ENCODE measurements around the gene MAP3K4. TPM values are rescaled to one million over a fixed set of nuclear protein-coding genes. Genes with fewer than 3 reads are reported as not detected.

Gene MAP3K4
- total RNA-seq, 3 donors from 2014 or later = 32.8 to 58.3 (median 34.7) TPM

- no peak for TF ChIP-seq CTCF (IDR thresholded peaks at IDR 0.05)
- no peak overlapping the region for H3K4me3 ChIP-seq
- H3K9me3 ChIP-seq = no peaks in the 10 kb centered on the region
- ATAC-seq (no peak), DNase-seq (no peak)
- H3K4me1 ChIP-seq (ENCODE audit: low read depth) = no peaks in the 10 kb centered on the region
- no peaks in the 10 kb centered on the region for H3K36me3 ChIP-seq (ENCODE audit: low read depth)
- intact Hi-C loops (cut with DNase I, micrococcal nuclease) = no loop called here
Observed at GRCh38 chr6:161150136-161150535, 158.6 kb downstream of the MAP3K4 start.

GRCh38 chr6:161150566-161150965 is 159.0 kb downstream of the MAP3K4 start:
- Histone ChIP-seq H3K4me1 (ENCODE audit: low read depth) (no peaks in the 10 kb centered on the region), H3K36me3 (ENCODE audit: low read depth) (no peaks in the 10 kb centered on the region), H3K4me3 (no peak overlapping the region), H3K9me3 (no peaks in the 10 kb centered on the region)
- ATAC-seq (no peak), DNase-seq (no peak)
- TF ChIP-seq CTCF (IDR thresholded peaks at IDR 0.05) = no peak
- intact Hi-C loops (cut with DNase I, micrococcal nuclease) = no loop called here

- no peak overlapping the region for H3K4me3 ChIP-seq
- ATAC-seq (no peak), DNase-seq (no peak)
- H3K4me1 ChIP-seq (ENCODE audit: low read depth) = no peaks in the 10 kb centered on the region
- no peak for TF ChIP-seq CTCF (IDR thresholded peaks at IDR 0.05)
- no peaks in the 10 kb centered on the region for H3K9me3 ChIP-seq
- no peaks in the 10 kb centered on the region for H3K36me3 ChIP-seq (ENCODE audit: low read depth)
- intact Hi-C loops (cut with DNase I, micrococcal nuclease) = no loop called here
Observed at GRCh38 chr6:161151059-161151645, 159.6 kb downstream of the MAP3K4 start.

- H3K9me3 ChIP-seq = no peaks in the 10 kb centered on the region
- no peak for TF ChIP-seq CTCF (IDR thresholded peaks at IDR 0.05)
- no peaks in the 10 kb centered on the region for H3K36me3 ChIP-seq (ENCODE audit: low read depth)
- H3K4me1 ChIP-seq (ENCODE audit: low read depth) = no peaks in the 10 kb centered on the region
- DNase-seq (no peak), ATAC-seq (no peak)
- intact Hi-C loops (cut with DNase I, micrococcal nuclease) = no loop called here
- no peak overlapping the region for H3K4me3 ChIP-seq
Observed at GRCh38 chr6:161151660-161152526, 160.3 kb downstream of the MAP3K4 start.

- H3K36me3 ChIP-seq (ENCODE audit: low read depth) = no peaks in the 10 kb centered on the region
- TF ChIP-seq CTCF (IDR thresholded peaks at IDR 0.05) = no peak
- H3K9me3 ChIP-seq = no peaks in the 10 kb centered on the region
- intact Hi-C loops (cut with DNase I, micrococcal nuclease) = no loop called here
- DNase-seq (no peak), ATAC-seq (no peak)
- no peaks in the 10 kb centered on the region for H3K4me1 ChIP-seq (ENCODE audit: low read depth)
- no peak overlapping the region for H3K4me3 ChIP-seq
Observed at GRCh38 chr6:161152527-161152862, 160.9 kb downstream of the MAP3K4 start.
